NCI-H146 treated with DMSO at 0.1 percent for 48 hours (cell line): ENCODE results near the gene P2RY10.
"Not testable (repeated sequence)": the region's sequence is repeated elsewhere in the genome, so short reads cannot be mapped to it uniquely, and the experiment has no call there.

Source experiments
- DNase-seq: peaks from one replicate; lab custom pipeline; 2025; ENCODE audit not compliant: unreplicated experiment; lab: John Stamatoyannopoulos, UW

The P2RY10 gene, protein sequence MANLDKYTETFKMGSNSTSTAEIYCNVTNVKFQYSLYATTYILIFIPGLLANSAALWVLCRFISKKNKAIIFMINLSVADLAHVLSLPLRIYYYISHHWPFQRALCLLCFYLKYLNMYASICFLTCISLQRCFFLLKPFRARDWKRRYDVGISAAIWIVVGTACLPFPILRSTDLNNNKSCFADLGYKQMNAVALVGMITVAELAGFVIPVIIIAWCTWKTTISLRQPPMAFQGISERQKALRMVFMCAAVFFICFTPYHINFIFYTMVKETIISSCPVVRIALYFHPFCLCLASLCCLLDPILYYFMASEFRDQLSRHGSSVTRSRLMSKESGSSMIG

DNA sequence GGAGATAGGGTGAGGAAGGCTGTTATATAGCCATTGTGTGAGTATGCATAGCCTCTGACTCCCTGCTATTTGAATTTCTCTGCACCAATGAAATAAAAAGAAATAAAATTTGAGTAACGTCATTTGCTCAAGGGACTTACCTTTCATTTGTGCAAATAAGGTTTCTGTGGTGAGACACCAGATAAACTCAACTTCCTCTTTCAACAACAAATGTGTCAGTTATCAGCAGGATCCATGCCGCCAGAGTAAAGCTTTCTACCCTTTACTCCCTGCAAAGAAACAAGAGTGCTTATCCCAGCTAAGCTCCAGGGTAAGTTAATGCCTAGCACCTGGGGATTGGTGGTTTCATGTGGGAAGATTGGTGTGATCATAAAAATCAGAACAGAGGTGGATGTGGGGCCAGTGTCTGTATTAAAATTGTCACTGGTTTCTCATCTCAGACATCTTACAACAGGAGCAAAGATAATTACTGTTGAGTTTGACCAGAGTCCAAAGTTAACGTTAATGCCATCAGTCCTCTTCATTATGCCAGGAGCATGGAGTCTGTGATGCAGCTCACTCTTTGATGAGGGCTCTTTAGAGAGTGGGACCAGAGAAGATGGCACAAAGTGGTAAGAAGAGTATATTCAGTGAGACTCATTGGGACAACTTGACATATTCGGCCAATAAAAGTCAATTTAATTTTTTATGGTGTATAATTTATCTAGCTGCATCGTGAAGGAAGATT lies at the start of gene P2RY10:
Gene P2RY10, plus strand, starts transcription at position 206 of the 727 bp plus-strand sequence. CDS start 15,130 bp downstream, outside the sequence.
- DNase-seq, result no peak

GRCh38 chrX:78922754-78923153 lies 22.4 kb upstream of the P2RY10 start:
- DNase-seq, result no peak

DNA sequence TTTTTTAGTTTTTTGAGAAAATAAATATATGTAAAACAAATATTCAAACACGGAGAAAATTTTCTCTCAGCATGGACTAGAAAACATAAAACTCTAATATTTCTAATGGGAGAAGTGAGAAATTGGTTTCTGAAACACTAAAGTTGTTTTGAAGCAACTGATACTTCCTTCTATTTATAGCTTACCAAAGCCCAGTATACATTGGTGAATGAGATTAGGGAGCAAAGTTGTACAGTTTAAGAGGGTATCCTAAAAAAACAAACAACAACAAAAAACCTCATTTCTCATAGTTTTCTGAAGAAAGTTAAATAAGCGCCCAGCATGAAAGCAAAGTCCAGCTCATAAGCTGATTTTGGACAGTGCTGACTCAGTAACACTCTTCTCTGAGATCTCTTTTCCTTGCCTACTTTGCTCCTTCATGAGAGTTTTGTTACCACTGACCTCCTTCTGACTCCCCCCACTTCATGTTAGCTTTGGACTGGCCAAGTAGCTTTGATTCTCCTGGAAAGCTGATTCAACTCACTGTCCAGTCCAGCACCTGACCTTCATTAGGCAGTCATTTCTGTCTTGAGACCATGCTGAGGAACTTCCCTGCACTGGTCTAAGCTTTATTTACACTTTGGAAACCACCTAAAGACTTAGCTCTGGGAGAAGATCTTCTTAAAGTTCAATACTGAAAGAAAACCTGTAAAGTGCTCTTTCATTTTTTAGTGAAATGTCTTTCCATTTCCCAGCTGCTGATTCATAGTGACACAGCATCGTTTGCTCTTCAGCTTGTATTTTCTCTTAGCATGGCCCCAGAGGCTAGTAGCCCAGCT lies 21.8 kb upstream of the P2RY10 start:
- no peak for DNase-seq

DNA sequence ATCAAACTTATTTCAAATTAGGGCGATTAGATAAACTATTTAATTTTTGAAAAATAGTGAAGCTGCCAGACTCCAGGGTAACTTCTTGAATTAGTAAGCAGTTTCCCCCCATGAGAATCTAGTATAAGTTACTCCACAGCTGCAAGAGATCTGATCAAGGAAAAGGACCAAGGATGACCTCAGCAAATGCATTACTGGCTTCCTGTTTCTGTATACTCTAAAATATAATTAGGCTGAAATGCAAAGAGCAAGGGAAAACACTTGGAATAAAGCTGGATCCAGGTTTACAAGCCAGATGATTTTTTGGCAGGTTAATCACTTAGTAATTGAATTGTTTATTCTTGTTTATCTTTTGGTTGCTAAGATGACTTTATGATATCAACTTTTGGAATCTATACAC lies 13.4 kb upstream of the P2RY10 start:
- no peak for DNase-seq

- no peak for DNase-seq
These were observed 10.3 kb upstream of the P2RY10 start for GRCh38 chrX:78934866-78935265.

GRCh38 chrX:78944351-78944750 lies 840 bp upstream of the P2RY10 start:
- DNase-seq, result no peak

DNA sequence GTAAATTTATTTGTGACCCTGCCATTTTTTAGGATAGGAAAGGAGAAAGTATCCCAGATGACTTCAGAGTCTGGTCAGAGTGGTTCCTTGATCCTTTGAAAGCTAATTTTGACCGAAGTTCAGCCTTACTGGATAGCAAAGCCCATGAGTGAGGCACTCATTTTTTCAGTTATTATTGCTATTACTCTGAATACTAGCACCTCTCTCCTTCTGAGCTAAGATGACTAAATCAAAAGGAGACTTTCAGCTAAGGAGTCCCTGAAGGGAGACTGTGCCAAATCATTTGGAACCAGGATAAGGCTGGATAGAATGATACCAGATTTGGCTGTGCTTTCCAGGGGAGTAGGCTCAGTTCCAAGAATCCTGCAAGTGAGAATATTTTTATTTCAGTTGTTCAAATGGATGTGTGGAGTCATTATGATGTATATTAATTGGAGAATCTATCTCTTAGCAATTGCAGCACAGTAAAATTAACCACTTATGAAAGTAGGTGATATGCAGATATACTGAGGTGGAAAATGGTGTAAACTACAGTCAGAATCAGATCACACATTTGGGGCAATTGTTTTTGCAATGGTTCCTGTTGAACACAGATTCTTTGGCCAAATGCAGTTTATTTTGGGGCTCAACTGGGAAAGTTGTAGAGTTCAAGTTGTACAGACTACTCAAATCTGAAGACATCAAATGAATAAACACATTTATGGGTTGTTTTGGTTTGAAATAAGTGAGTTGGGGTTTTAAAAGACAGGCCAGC lies 1.2 kb downstream of the P2RY10 start:
- no peak for DNase-seq

- no peak for DNase-seq
These were observed 5.0 kb downstream of the P2RY10 start for GRCh38 chrX:78950009-78950835.

DNA sequence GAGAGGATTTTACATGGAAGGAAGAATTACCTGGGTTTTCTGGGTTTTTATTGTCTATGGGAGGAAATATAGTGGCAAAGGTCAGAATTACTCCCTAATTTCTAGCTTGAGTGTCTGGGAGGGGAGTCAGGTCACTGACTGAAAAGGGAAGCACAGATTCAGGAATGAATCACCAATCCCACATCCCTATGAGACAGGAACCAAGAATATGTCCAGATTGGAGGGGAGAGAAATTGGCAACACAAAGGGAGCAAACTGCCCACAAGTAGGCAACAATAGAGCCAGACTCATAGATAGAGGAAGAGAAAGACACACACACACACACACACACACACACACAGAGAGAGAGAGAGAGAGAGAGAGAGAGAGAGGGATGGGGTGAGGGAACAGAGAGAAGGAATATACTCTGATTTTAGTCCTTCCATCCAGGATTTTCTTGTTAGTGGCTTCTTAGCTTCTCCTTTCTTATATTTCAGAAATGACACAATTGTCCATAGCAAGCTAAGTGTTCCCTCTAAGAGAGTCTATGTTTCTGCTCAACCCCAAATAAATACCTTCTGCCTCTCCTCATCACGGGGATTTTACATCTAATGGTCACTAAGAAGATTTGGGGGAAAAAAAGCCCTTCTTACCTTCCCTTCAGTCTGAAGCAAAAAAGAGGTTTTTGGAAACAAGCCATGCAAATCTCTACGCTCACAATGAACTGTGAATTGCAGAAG lies 12.0 kb downstream of the P2RY10 start:
- DNase-seq, result no peak

- DNase-seq, result no peak
These were observed 12.6 kb downstream of the P2RY10 start for GRCh38 chrX:78957768-78958130.

DNA sequence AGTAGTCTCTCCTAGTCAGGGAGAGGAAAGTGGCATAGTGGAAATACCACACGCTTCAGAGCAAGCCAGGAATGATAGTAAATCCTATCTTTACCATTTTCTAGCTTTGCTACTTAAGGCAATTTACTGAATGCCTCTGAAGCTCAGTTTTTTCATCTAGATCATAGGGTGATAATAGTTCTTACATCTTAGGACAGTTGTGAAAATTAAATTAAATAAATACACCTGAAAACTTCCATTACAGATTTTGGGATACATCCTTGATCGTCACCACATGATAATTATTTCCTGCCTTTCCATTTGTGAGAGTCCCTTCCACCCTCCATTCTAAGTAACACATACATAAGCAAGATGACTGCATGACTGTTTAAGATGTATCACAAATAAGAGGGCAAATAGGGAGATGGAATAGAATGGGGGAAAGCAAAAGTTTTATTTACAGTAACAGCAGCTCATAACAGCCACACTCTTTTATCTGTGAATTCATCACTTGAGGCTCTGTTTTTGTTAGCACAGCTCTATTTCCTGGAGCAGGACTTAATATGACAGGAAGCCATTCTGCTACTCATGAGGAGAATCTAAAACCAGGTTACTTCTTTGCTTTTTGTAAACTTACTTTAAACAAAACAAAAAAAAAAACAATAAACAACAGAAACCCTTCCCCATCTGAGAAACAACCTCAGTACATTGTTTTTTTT lies 13.4 kb downstream of the P2RY10 start:
- no peak for DNase-seq

GRCh38 chrX:78960888-78961287 lies 15.7 kb downstream of the P2RY10 start:
- no peak for DNase-seq

DNA sequence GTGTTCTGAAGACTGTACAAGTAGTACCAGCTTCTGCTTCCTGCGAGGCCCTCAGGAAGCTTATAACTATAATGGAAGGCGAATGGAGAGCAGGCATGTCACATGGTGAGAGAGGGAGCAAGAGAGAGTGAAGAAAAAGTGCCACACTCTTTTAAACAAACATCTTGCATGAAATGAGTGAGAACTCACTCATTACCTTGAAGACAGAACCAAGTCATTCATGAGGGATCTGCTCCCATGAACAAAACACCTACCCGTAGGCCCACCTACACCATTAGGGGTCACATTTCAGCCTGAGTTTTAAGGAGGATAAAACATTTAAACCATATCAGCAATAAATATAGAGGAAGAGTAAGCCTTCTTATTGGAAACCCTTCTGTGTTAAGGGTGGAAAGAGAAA lies 19.4 kb downstream of the P2RY10 start:
- no peak for DNase-seq

DNA sequence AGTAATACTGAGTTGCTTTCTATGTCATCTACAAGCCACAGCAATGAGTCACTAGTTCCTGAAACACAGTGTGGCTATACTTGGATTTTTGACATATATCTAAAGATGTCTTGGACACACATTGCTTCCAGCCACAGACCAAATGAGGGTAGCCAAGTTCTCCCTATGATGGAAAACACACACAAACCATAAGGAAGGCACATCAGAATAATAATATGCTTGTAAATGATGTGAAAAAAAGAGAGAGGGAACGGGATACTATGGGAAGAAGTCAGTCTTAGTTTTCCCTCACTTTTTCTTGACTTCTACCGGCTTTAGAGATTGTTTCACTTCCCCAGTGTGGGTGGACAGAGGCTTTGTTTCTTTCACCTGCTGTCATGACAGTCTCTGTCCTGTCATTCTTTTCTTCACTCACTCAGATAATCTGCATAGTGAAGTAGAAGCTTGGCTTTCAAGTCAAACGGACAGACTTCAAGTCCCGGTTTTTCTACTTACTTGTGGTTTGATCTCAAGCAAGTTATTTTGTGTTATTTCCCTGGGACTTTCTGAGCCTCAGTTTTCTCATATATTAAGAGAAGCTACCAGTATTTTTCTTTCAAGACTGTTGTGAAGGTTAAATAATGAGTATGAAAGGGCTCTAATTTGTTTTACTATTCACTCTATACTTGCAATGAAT lies 34.7 kb downstream of the P2RY10 start:
- DNase-seq, result no peak

- no peak for DNase-seq
These were observed 44.2 kb downstream of the P2RY10 start for GRCh38 chrX:78989349-78989748.

DNA sequence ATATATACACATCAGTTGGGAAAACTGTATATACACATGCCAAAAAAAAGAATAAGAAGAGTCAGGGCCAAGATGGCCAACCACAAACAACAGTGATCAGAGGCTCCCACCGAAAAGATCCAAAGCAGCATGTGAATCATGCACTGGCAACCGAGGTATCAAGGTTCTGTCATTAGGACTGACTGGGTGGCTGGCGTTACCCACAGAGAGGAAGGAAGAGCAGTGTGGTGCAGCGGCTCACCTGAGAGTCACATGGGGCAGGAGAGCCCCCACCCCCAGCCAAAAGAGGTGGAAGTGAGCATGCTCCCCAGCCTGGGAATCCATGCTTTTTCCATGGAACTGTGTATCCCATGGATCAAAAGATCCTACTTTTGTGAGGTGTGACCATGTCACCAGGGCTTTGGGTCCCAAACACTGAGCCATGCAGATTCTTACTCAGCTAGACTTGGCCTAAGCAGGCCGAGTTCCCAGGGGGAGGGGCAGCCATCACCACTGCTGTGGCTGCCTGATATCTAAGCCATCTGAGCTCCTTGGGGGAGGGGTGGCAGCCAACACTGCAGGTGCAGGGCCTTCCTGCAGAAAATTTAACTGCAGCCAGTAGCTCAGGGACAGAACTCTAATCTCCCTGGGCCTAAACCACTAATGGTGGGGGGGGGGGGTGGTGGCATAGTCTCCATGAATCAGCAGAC lies 52.8 kb downstream of the P2RY10 start:
- no peak for DNase-seq

DNA sequence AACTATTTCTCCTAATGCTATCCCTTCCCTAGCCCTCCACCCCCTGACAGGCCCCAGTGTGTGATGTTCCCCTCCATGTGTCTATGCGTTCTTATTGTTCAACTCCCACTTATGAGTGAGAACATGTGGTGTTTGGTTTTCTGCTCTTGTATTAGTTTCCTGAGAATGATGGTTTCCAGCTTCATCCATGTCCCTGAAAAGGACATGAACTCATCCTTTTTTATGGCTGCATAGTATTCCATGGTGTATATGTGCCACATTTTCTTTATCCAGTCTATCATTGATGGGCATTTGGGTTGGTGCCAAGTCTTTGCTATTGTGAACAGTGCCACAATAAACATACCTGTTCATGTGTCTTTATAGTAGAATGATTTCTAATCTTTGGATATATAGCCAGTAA lies 62.3 kb downstream of the P2RY10 start:
- DNase-seq, result not testable (repeated sequence)
